Measurements from ENCODE around the gene KYAT1.
"Not testable (repeated sequence)": the region's sequence is repeated elsewhere in the genome, so short reads cannot be mapped to it uniquely, and the experiment has no call there.

KYAT1 gene

DNA sequence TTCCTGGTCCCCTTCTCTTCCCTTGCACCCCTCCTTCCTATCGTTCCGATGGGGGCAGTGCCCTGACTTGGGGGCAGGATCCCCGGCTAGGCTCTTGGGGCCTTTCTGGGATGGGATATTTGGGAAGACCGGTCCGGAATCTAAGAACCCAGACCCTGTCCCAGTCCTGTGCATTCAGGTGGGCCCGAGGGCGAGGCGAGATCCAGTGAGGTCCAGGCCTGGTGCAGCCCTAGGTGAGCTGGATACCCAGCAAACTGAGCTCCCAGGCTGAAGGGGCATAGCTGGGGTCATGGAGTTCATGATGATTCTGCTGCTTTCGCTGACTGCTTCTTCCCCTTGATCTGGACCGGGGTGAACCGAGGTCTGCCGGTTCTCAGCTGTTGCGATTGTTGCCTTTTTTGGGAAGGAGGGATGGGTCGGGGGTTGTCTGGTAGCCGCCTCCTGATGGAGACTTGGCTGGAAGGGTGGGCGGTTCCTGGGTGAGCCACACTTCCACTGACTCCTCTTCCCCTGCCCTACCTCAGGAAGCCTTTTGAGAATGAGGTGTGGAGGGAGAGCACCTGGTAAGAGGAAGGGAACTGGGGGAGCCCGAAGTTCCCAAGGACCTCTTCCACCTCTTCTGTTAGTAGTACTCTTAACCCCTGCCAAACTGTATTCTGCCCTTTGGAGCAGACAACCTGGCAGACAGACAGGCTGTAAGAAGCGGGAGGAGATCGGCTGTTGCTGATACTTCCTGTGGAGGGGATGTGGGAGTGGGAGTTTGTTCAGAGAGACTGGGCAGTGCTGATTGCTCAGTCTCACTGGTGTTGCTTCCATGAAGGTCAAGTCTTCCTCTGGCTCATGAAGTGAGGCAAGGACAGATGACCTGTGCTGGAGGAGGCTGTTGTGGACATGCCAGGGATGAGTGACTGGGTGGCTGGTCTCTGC is 1.2 kb upstream of the KYAT1 start:
- no peak for DNase-seq

DNA sequence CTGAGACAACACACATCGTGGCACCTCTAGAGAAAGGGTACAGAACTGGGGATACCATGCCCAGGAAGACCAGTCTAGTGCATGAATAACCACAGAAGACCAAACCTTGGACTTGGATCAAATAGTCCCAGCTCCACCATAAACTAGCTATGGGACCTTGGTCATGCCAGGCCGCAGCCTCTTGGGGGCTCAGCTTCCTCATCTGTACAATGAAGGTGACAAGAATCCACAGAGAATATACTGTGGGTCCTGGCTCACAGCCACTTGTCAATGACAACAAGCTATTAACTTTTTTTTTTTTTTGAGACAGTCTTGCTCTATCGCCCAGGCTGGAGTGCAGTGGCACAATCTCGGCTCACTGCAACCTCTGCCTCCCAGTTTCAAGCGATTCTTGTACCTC is 3.9 kb downstream of the KYAT1 start:
- DNase-seq = no peak

DNA sequence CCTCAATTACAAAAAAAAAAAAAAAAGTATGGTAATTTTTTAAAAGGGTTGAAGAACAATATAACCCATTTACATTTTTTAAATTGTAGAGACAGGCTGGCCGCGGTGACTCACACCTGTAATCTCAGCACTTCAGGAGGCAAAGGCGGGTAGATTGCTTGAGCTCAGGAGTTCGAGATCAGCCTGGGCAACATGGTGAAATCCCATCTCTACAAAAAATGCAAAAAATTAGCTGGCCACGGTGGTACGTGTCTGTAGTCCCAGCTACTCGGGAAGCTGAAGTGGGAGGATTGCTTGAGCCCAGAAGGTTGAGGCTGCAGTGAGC is 10.8 kb downstream of the KYAT1 start:
- DNase-seq = not testable (repeated sequence)

DNA sequence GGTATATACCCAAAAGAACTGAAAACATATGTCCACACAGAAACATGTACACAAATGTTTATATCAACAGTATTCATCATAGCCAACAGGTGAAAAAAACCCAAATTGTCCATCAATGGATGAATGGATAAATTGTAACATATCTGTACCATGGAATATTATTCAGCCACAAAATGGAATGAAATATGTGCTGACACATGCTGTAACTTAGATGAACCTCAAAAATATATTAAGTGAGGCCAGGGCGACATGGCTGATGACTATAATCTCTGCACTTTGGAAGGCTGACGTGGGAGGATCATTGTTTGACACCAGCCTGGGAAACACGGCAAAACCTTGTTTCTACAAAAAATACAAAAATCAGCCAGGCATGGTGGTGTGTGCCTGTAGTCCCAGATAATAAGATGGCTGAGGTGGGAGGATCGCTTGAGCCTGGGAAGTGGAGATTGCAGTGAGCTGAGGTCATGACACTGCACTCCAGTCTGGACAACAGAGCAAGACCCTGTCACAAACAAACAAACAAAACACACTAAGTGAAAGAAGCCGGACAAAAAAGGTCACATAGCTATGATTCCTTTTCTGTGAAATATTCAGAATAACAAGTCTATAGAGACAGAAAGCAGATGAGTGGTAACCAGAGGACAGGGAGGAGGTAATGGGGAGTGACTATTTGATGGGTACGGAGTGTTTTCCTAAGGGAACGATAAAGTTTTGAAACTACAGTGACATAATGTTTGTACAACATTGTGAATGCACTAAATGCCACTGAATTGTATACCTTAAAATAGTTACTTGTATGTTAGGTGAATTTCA is 11.4 kb downstream of the KYAT1 start:
- no peak for DNase-seq

DNA sequence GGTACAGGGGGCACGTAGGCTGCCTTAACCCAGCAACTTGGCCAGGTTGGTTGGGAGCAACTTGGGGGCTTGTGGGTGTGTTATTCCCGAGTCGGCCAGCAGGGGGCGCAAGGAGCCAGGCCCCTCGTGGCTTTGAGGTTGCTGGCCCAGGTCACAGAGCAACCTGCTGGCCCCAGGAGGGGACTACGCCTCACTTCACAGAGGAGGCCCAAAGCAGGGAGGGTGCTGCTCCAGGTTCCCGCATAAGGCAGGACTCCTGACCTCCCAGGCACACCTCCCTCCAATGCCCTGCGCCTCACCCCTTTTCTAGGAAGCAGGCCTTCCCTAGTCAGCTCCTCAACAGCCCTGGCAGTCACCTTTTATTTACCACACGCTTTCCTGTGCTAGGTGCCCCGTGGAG is 18.1 kb downstream of the KYAT1 start:
- no peak for DNase-seq

DNA sequence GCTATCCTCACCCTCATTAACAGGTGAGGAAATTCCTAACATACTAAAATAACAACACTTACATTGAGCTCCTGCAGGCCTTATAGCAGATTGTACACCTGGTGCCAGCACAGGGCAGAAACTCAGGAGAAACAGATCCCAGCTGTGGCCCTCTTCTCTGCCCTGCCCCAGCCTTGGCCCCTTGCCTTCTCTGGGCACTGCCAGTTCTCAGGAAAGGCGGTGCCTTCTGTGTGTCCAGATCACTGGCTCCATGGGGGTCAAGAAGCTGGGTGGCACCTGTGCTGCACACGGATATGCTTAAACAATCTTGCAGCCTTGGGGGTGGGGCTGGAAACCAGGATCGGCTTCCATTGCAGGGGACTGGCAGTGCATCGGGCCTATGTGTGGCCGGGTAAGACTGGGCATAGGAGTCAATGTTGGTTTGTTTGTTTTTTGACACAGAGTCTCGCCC is 19.3 kb downstream of the KYAT1 start:
- no peak for DNase-seq

DNA sequence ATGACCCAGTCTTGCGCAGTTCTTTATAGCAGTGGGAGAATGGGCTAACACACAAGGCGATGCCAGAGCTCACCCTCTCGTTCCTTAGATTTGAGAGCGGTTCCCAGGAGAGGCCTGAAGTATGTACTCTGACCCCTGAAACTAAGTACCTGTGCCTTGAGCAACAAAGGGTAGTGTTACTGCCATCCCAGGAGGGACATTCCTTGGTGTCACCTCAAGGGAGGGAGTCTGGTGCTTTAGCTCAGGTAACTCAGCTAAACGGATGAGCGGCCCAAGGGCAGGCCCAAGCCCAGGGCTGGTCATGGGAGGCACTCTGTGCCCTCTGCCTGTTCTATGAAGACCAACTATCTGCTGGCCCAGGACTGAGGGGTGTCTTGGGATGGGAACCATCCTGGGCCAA is 20.2 kb downstream of the KYAT1 start:
- no peak for DNase-seq

DNA sequence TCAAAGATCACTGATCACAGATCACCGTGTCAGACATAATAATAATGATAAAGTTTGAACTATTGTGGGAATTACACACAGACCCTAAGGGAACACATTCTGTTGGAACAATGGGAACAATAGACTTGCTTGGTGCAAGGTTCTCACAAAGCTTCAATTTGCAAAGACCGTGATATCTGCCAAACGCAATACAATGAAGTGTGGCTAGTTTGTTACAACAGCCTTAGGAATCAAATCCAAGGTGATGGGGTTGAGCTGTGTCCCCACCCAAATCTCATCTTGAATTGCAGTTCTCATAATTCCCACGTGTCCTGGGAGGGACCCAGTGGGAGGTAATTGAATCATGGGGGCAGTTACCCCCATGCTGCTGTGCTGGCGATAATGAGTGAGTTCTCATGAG is 20.8 kb downstream of the KYAT1 start:
- no peak for DNase-seq

DNA sequence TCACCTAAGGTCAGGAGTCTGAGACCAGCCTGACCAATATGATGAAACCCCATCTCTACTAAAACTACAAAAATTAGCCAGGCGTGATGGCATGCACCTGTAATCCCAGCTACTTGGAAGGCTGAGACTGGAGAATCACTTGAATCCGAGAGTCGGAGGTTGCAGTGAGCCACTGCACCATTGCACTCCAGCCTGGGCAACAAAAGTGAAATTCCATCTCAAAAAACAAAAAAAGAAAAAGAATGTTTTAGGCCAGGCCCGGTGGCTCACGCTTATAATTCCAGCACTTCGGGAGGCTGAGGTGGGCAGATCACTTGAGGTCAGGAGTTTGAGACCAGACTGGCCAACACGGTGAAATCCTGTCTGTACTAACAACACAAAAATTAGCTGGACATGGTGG is 23.3 kb downstream of the KYAT1 start:
- not testable (repeated sequence) for DNase-seq

DNA sequence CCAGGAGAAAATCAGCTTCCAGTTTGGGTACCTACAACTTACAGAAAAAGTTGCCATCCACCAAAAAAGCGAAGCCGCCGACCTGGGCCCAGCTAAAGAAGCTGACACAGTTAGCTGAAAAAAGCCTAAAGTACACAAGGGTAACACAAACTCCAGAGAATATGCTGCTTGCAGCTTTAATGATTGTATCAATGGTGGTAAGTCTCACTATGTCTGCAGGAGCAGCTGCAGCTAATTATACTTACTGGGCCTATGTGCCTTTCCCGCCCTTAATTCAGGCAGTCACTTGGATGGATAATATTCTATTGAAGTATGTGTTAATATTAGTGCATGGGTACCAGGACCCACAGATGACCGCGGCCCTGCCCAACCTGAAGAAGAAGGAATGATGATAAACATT is 27.3 kb downstream of the KYAT1 start:
- not testable (repeated sequence) for DNase-seq

DNA sequence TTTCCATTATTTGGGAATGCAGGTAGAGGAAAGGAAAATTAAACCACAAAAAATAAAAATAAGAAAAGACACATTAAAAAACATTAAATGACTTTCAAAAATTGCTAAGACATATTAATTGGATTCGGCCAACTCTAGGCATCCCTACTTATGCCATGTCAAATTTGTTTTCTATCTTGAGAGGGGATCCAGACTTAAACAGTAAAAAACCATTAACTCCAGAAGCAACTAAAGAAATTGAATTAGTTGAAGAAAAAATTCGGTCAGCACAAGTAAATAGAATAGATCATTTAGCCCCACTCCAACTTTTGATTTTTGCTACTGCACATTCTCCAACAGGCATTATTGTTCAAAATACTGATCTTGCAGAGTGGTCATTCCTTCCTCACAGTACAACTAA is 29.1 kb downstream of the KYAT1 start:
- not testable (repeated sequence) for DNase-seq

DNA sequence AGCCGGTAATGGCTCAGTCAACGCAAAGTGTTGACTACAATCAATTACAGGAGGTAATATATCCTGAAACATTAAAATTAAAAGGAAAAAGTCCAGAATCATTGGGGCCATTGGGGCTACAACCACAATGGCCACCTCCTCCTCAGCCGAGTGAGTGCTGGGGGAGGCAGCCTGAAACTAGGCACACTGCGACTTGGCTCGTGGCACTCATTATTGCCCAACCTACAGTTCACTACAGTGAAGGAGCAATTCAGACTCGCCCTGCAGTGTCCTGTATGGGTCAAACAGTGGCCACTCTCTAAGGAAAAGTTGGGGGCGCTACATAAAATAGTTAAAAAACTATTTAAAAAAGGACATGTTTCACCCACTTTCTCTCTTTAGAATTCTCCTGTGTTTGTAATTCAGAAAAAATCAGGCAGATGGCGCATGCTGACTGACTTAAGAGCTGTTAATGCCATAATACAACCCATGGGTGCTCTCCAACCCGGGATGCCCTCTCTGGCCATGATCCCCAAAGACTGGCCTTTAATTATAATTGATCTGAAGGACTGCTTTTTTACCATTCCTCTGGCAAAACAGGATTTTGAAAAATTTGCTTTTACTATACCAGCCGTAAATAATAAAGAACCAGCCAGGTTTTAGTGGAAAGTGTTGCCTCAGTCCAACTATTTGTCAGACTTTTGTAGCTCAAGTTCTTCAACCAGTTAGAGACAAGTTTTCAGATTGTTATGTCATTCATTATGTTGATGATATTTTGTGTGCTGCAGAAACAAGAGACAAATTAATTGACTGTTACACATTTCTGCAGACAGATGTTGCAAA is 29.8 kb downstream of the KYAT1 start:
- not testable (repeated sequence) for DNase-seq

DNA sequence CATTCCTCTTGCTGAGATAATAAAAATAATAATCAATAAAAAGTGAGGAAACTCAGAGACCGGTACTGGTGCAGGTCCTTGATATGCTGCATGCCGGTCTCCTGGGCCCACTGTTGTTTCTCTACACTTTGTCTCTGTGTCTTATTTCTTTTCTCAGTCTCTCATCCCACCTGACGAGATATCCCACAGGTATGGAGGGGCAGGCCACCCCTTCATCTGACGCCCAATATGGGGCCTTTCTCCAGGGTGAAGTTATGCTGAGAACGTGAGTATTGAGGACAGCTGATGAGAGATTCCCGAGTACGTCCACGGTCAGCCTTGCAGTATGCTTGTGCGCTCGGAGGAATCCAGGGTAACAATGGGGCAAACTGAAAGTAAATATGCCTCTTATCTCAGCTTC is 30.7 kb downstream of the KYAT1 start:
- not testable (repeated sequence) for DNase-seq

DNA sequence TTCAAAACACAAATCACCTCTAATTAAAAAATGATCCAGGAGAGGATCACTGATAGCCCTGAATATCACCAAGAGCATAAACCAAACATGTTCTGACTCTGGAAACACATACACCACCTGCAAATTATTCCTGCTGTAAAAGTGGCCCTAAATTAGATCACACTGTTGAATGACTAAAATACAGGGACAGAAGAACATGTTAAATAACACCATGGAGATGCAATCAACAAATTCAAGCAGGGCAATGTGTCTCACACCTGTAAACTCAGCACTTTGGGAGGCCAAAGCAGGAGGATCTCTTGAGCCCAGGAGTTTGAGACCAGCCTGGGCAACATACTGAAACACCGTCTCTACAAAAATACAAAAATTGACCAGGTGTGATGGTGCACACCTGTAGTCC is 33.9 kb downstream of the KYAT1 start:
- no peak for DNase-seq

DNA sequence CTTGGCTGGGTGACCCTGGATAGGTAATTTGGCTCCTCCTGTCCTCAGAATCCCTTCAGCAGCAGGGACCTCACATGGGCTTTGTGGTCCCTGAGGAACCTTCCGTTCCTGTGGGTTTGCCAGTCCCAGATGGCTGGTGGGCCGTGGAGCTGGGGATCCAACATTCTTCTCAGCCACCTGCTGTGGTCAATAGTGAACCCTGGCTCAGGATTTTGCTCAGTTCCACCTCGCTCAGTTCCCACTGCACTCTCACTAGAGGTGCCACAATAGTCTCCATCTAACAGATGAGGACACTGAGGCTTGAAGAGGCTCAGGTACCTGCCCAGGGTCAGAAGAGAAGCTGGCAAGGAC is 35.1 kb downstream of the KYAT1 start:
- no peak for DNase-seq

DNA sequence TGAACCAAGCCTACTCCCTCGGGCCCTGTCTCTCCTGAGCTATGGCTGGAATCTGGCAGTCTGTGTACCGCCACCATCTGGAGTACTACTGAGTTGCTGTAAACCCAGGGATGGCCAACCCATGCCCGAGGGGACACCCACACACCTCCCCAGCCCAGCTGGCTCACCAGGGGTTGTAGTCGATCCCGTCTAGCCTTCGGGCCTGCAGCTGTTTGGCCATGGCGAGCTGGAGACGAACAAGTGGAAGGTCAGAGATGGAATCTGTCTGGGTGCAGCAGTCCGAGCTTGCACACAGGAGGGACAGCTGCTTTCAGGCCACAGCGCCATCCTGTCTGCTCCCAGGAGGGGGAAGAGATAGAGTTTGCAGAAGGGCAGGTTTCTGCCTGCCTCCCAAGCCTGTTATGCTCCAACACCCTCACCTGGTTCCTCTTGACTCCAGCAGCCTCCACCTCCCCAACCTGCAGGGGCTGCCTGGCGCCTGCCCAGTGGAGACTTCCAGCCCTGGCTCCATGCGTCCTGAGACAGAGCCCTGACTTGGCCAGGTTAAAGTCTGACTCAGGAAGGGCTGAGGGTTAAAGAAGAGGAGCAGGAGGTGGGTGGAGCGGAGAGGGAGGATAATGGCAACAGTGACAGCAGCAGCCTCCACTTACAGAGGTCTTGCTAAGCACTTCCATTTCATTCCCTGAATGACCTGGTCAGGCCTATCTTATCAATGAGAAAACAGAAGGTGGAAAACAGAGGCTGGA is 36.4 kb downstream of the KYAT1 start:
- DNase-seq = no peak

DNA sequence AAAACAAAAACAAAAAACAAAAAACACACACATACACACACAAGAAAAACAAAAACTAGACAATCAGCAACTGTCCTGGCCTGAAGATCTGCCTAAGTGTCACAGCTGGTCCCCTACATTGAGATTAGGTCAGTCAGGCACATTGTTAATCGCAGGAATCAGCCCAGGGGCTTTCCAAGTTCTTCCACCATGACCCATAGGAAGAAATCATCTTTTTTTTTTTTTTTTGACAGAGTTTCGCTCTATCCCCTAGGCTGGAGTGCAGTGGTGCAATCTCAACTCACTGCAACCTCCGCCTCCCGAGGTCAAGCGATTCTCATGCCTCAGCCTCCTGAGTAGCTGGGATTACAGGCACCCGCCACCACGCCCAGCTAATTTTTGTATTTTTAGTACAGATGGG is 38.6 kb downstream of the KYAT1 start:
- DNase-seq = not testable (repeated sequence)

DNA sequence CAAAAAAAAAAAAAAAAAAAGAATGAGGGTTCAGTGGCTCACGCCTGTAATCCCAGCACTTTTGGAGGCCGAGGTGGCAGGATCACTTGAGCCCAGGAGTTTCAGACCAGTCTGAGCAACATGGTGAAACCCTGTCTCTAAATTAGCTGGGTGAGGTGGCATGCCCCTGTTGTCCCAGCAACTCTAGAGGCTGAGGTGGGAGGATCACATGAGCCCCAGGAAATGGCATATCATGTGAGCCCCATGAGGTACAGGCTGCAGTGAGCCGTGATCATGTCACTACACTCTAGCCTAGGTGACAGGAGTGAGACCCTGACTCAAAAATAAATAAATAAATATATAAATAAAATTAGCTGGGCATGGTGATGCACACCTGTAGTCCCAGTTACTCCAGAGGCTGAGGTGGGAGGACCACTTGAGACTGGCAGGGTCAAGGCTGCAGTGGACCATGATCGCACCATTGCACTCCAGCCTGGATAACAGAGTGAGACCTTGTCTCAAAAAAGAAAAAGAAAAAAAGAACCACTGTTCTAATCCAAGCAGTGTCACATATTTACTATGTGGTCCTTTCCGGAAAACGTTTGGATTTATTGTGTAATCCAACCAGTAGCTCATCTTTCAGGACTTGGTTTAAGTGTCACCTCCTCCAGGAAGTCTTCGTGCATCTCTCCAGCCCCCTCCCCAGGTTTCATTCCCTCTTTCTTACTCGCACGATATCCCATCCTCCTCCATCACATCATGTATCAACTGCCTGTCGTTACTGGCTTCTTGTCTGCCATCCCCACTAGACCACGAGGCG is 39.9 kb downstream of the KYAT1 start:
- no peak for DNase-seq

DNA sequence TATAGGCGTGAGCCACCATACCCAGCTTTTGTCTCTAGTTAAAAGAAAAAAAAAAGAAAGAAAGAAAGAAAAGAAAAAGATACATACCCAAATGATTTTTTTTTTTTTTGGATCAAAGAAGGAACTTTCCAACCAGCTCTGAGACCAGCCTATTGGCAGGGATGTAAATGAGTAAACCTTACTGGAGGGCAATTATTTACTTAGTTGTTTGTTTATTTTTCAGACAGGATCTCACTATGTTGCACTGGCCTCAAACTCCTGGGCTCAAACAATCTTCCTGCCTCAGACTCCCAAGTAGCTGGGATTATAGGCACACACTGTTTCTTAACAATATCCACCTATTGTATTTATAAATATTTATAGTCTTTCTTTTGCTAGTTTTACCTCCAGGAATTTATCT is 41.2 kb downstream of the KYAT1 start:
- no peak for DNase-seq

DNA sequence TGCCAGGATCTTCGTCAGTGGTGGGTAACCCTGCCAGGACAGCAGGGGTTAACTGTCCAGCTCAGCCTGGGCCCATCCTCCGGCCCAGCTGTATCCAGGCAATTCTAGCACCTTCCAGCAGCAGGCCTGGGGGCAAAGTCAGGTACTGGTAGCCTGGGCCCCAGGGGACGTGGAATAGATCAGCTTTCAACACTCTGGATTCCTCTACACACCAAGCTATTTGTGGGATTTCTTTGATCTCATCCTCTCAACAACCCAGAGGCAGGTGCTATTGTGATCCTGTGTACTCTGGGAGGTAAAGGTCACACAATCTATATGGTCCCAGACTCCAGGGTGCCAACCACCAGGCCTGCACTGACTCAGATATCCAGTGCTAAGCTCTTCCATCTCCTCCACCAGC is 43.4 kb downstream of the KYAT1 start:
- DNase-seq = no peak

DNA sequence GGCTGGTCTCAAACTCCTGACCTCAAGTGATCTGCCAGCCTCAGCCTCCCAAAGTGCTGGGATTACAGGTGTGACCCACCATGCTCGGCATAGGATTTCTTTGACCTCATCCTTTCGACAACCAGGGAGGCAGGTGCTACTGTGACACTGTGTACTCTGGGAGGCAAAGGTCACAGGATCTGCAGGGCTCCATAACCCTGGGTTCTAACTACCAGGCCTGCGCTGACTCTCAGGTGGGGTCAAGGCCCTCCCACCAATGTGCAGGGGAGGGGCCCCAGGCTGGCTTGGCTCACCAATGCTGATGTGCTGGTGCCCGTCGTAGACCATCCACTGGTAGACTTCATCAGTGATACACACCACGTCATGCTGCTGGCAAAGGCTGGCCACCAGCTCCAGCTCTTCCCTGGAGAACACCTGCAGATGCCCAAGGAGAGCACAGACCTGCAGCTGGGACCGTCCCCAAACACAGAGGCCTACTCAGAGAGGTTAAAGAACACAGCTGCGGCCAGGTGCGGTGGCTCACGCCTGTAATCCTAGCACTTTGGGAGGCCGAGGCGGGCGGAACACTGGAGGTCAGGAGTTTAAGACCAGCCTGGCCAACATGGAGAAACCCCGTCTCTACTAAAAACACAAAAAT is 45.1 kb downstream of the KYAT1 start:
- no peak for DNase-seq

Measured in NCI-H524 treated with DMSO at 0.1 percent for 48 hours (cell line).